Activated gamma-delta T cell (primary cell): Measurements from ENCODE around the gene HPDL.
"Not testable (repeated sequence)": the region's sequence is repeated elsewhere in the genome, so short reads cannot be mapped to it uniquely, and the experiment has no call there.

Experiments
- DNase-seq: peaks from one replicate; lab custom pipeline; 2025; lab: John Stamatoyannopoulos, UW
- total RNA-seq, 2 donors: gene quantifications; one replicate each; lab custom pipeline; 2026; lab: John Stamatoyannopoulos, UW

Gene HPDL
- 1.1 to 1.6 reads per million in 2 donors for total RNA-seq

GRCh38 chr1:45326627-45327623 lies at the start of gene HPDL:
HPDL (plus strand) TSS chr1:45326895; CDS start chr1:45327149, 254 bp downstream.
- DNase-seq: peak; percentile 28

GRCh38 chr1:45282351-45282750 lies 44.3 kb upstream of the HPDL start:
- no peak for DNase-seq

- not testable (repeated sequence) for DNase-seq
These were observed 41.8 kb upstream of the HPDL start for GRCh38 chr1:45284858-45285257.

GRCh38 chr1:45286521-45286920 lies 40.2 kb upstream of the HPDL start:
- not testable (repeated sequence) for DNase-seq

GRCh38 chr1:45291002-45291401 lies 35.7 kb upstream of the HPDL start:
- not testable (repeated sequence) for DNase-seq

GRCh38 chr1:45291716-45292115 lies 35.0 kb upstream of the HPDL start:
- DNase-seq: no peak

- DNase-seq: no peak
These were observed 28.9 kb upstream of the HPDL start for GRCh38 chr1:45297666-45298356.

- no peak for DNase-seq
These were observed 27.4 kb upstream of the HPDL start for GRCh38 chr1:45299296-45299695.

GRCh38 chr1:45299981-45300668 lies 26.6 kb upstream of the HPDL start:
- no peak for DNase-seq

GRCh38 chr1:45300669-45300997 lies 26.1 kb upstream of the HPDL start:
- DNase-seq: no peak

GRCh38 chr1:45302505-45303150 lies 24.1 kb upstream of the HPDL start:
- no peak for DNase-seq

GRCh38 chr1:45303520-45304310 lies 23.0 kb upstream of the HPDL start:
- DNase-seq: peak; percentile 92

GRCh38 chr1:45304311-45305081 lies 22.2 kb upstream of the HPDL start:
- no peak for DNase-seq

- no peak for DNase-seq
These were observed 21.5 kb upstream of the HPDL start for GRCh38 chr1:45305231-45305630.

- no peak for DNase-seq
These were observed 20.4 kb upstream of the HPDL start for GRCh38 chr1:45306319-45306718.

GRCh38 chr1:45306905-45307304 lies 19.8 kb upstream of the HPDL start:
- DNase-seq: no peak

GRCh38 chr1:45314266-45314665 lies 12.4 kb upstream of the HPDL start:
- no peak for DNase-seq

GRCh38 chr1:45317166-45317565 lies 9.5 kb upstream of the HPDL start:
- no peak for DNase-seq

GRCh38 chr1:45319761-45320160 lies 6.9 kb upstream of the HPDL start:
- DNase-seq: no peak

GRCh38 chr1:45321444-45321843 lies 5.3 kb upstream of the HPDL start:
- no peak for DNase-seq
